HTR-8/SVneo (cell line): ENCODE results near the gene EMILIN1.
A peak's percentile ranks its signal among the peaks of the same experiment; 100 is the strongest.

Source experiments
- DNase-seq: peaks from one replicate; pipeline ENCODE4 v3.0.0; 2011; ENCODE audit warnings: low spot score, mixed read lengths; ENCODE audit not compliant: insufficient read length
- FAIRE-seq: peaks from 2 replicates; lab custom pipeline; 2011; peaks lifted over from hg19 to GRCh38; lab: Jason Lieb, UNC

Gene EMILIN1

GRCh38 chr2:27077231-27077630 is 1.2 kb upstream of the EMILIN1 start:
- no peak for FAIRE-seq
- no peak for DNase-seq

GRCh38 chr2:27079233-27080139 is 1.1 kb downstream of the EMILIN1 start:
- DNase-seq: no peak
- no peak for FAIRE-seq

- DNase-seq: no peak
- no peak for FAIRE-seq
Observed at GRCh38 chr2:27080140-27080469, 1.7 kb downstream of the EMILIN1 start.

GRCh38 chr2:27080603-27080936 is 2.2 kb downstream of the EMILIN1 start:
- DNase-seq (no peak), FAIRE-seq (peak; percentile 42)

GRCh38 chr2:27081984-27082772 is 3.8 kb downstream of the EMILIN1 start:
- FAIRE-seq: no peak

GRCh38 chr2:27082773-27083409 is 4.5 kb downstream of the EMILIN1 start:
- DNase-seq: no peak
- FAIRE-seq: no peak

More at GRCh38 chr2:27081984-27082772, 3.8 kb downstream of the EMILIN1 start:
- DNase-seq: no peak

- FAIRE-seq: no peak
Observed at GRCh38 chr2:27083410-27084296, 5.2 kb downstream of the EMILIN1 start.

GRCh38 chr2:27084297-27085061 is 6.1 kb downstream of the EMILIN1 start:
- DNase-seq (no peak), FAIRE-seq (no peak)

More at GRCh38 chr2:27083410-27084296, 5.2 kb downstream of the EMILIN1 start:
- no peak for DNase-seq

GRCh38 chr2:27085062-27085672 is 6.8 kb downstream of the EMILIN1 start:
- FAIRE-seq (no peak), DNase-seq (no peak)

- no peak for DNase-seq
Observed at GRCh38 chr2:27085673-27086089, 7.3 kb downstream of the EMILIN1 start.

GRCh38 chr2:27086090-27086723 is 7.8 kb downstream of the EMILIN1 start:
- DNase-seq: peak; percentile 97
- FAIRE-seq: peak; percentile 94

More at GRCh38 chr2:27085673-27086089, 7.3 kb downstream of the EMILIN1 start:
- FAIRE-seq: peak; percentile 73

GRCh38 chr2:27086724-27087593 is 8.5 kb downstream of the EMILIN1 start, which contains the start of gene KHK:
TSS of gene KHK (plus strand) at chr2:27086772. CDS start at chr2:27087260, 488 bp downstream.
- FAIRE-seq: peak; percentile 48
- peak; percentile 77 for DNase-seq

- DNase-seq: no peak
- no peak for FAIRE-seq
Observed at GRCh38 chr2:27087823-27088410, 9.5 kb downstream of the EMILIN1 start.

GRCh38 chr2:27088634-27089033 is 10.2 kb downstream of the EMILIN1 start:
- FAIRE-seq: no peak
- no peak for DNase-seq

- DNase-seq: no peak
Observed at GRCh38 chr2:27089111-27089954, 10.9 kb downstream of the EMILIN1 start.

More at GRCh38 chr2:27089111-27089954, 10.9 kb downstream of the EMILIN1 start:
- FAIRE-seq: no peak
